K562 (cell line): ENCODE results near the gene DOCK7. TPM values are rescaled to one million over a fixed set of nuclear protein-coding genes. Genes with fewer than 3 reads are reported as not detected.

ENCODE experiments used
- ATAC-seq: fragments of 200-7000 bp; cut with Tn5 transposase; 3 replicates; pipeline ENCODE4 v1.9.1; 2020; ENCODE audit warnings: moderate library complexity
- BruUV-seq: library from RNA; stranded (reverse); fragments of 400-500 nt; replicated peaks from 2 replicates; lab custom pipeline; 2021; lab: Mats Ljungman, UMichigan
- CTCF ChIA-PET: fragments of 300-600 bp; formaldehyde crosslinking; extraction: SDS; loops from one replicate; lab custom pipeline; 2021; ENCODE audit warnings: low intra/inter-chr PET ratio; lab: Yijun Ruan, JAX
- POLR2A ChIA-PET: fragments of 300-600, 350-650 bp; sonication (Branson Sonifier 250); formaldehyde crosslinking; extraction: SDS; loops from one replicate; lab custom pipeline; 2021; ENCODE audit warnings: antibody characterized with exemption, inconsistent platforms; lab: Yijun Ruan, JAX
- DNase-seq, 4 experiments: peaks; one replicate each; pipeline versions ENCODE4 v3.0.0 to v3.0.0-alpha.2; 2011 to 2018; ENCODE audit warnings: low spot score in 3 of 4, mixed read lengths in 3 of 4; ENCODE audit errors: extremely low read depth in 1 of 4
- FAIRE-seq: peaks from 2 replicates; lab custom pipeline; 2011; peaks lifted over from hg19 to GRCh38; lab: Jason Lieb, UNC
- H2AFZ ChIP-seq: 2 replicates; pipeline ENCODE4 v1.6.0; 2011; ENCODE audit warnings: low read depth, low read length, control low read depth, inconsistent platforms
- H3K27ac ChIP-seq: fragments of 200-600 bp; 3 replicates; pipeline ENCODE4 v1.8.0; 2011; ENCODE audit warnings: low read depth, mild to moderate bottlenecking, control low read depth, inconsistent platforms, low read length, moderate library complexity, mixed read lengths; ENCODE audit errors: extremely low read depth
- H3K27me3 ChIP-seq, 2 experiments: fragments of 300-600 bp in 1 of 2; 2 replicates in 1 of 2; 3 replicates in 1 of 2; pipeline versions ENCODE4 v1.6.0 to v1.8.0; 2011; ENCODE audit warnings: inconsistent platforms in 2 of 2, low read length in 2 of 2, mild to moderate bottlenecking in 1 of 2, mixed read lengths in 1 of 2, moderate library complexity in 1 of 2; ENCODE audit not compliant: control insufficient read depth in 2 of 2, insufficient read depth in 2 of 2
- H3K36me3 ChIP-seq: fragments of 300-600 bp; 3 replicates; pipeline ENCODE4 v1.8.0; 2011; ENCODE audit warnings: mild to moderate bottlenecking, low read length, inconsistent platforms; ENCODE audit not compliant: control insufficient read depth, insufficient read depth
- H3K4me1 ChIP-seq, 2 experiments: fragments of 200-600 bp in 1 of 2; replicated peaks in 1 of 2; 2 replicates in 1 of 2; 3 replicates in 1 of 2; pipeline versions ENCODE4 v1.5.1 to v1.8.0; 2011; ENCODE audit warnings: inconsistent platforms in 2 of 2, low read length in 2 of 2, mild to moderate bottlenecking in 1 of 2, mixed read lengths in 1 of 2, moderate library complexity in 1 of 2; ENCODE audit not compliant: control insufficient read depth in 2 of 2, insufficient read depth in 2 of 2
- H3K4me2 ChIP-seq: 2 replicates; pipeline ENCODE4 v1.6.1; 2011; ENCODE audit warnings: low read length, control low read depth, inconsistent platforms, mixed read lengths; ENCODE audit not compliant: insufficient read depth
- H3K4me3 ChIP-seq: fragments of 200-600 bp; sonication (generic), shearing (Covaris generic); 2 replicates; pipeline ENCODE4 v1.5.1; 2016; ENCODE audit warnings: control low read depth, inconsistent platforms
- H3K79me2 ChIP-seq: fragments of 200-600 bp; 3 replicates; pipeline ENCODE4 v1.8.0; 2011; ENCODE audit warnings: low read length, inconsistent platforms; ENCODE audit not compliant: control insufficient read depth, insufficient read depth
- H3K9ac ChIP-seq, 2 experiments: 2 replicates each; pipeline versions ENCODE4 v1.6.0 to v1.6.1; 2011; ENCODE audit warnings: low read depth in 2 of 2, low read length in 2 of 2, control low read depth in 1 of 2, inconsistent platforms in 1 of 2, mild to moderate bottlenecking in 1 of 2, mixed read lengths in 1 of 2; ENCODE audit not compliant: insufficient read depth in 1 of 2
- H3K9me1 ChIP-seq: one replicate; pipeline ENCODE4 v1.6.0; 2011; ENCODE audit warnings: inconsistent platforms, mild to moderate bottlenecking, low read length, moderate library complexity; ENCODE audit not compliant: control insufficient read depth, insufficient read depth
- H3K9me3 ChIP-seq: replicated peaks from 2 replicates; pipeline ENCODE4 v1.5.1; 2011; ENCODE audit warnings: low read depth, low read length, inconsistent platforms; ENCODE audit not compliant: control insufficient read depth, insufficient read depth
- H4K20me1 ChIP-seq: replicated peaks from 2 replicates; pipeline ENCODE4 v1.6.1; 2011; ENCODE audit warnings: low read length, inconsistent platforms, mixed read lengths; ENCODE audit not compliant: control insufficient read depth, insufficient read depth
- ETV1 ChIP-seq: fragments of 450-650 bp; conservative IDR thresholded peaks from 2 replicates; pipeline ENCODE4 v1.6.1; 2016; ENCODE audit warnings: missing genetic modification characterization, control low read depth, low read depth, missing compliant biosample characterization
- ETV6 ChIP-seq, 3 experiments: fragments of 150-350 bp in 1 of 3; sonication (generic) in 1 of 3; formaldehyde crosslinking in 1 of 3; IDR thresholded peaks; 2 replicates each; pipeline versions ENCODE4 v1.6.1 to v1.8.0; 2014 to 2022; ENCODE audit warnings: borderline replicate concordance in 2 of 3, low read depth in 2 of 3, antibody characterized with exemption in 1 of 3, low read length in 1 of 3, mild to moderate bottlenecking in 1 of 3, missing genetic modification reagents in 1 of 3
- FIP1L1 ChIP-seq: fragments of 200-400 bp; formaldehyde crosslinking; IDR thresholded peaks from 2 replicates; pipeline ENCODE4 v1.6.1; 2018; ENCODE audit warnings: mild to moderate bottlenecking, low read depth, low read length; ENCODE audit not compliant: poor library complexity, severe bottlenecking
- FOXJ3 ChIP-seq: sonication (generic); formaldehyde crosslinking; IDR thresholded peaks from 2 replicates; pipeline ENCODE4 v1.4.0; 2020; ENCODE audit warnings: mild to moderate bottlenecking, missing genetic modification reagents
- MYC ChIP-seq, 2 experiments: fragments of 250-450 bp in 1 of 2; sonication (Bioruptor Pico) in 1 of 2; IDR thresholded peaks; 2 replicates each; pipeline versions ENCODE4 v1.5.1 to v1.6.1; 2012 to 2021; ENCODE audit warnings: low read depth in 2 of 2, borderline replicate concordance in 1 of 2, improper control_type of control experiment in 1 of 2, low read length in 1 of 2, mild to moderate bottlenecking in 1 of 2, moderate library complexity in 1 of 2
- NFRKB ChIP-seq: fragments of 450-650 bp; IDR thresholded peaks from 2 replicates; pipeline ENCODE4 v1.6.1; 2016; ENCODE audit warnings: low read depth
- OTX1 ChIP-seq: fragments of 450-650 bp; formaldehyde crosslinking; IDR thresholded peaks from 2 replicates; pipeline ENCODE4 v1.4.0; 2022; ENCODE audit warnings: mild to moderate bottlenecking
- PYGO2 ChIP-seq: fragments of 450-650 bp; IDR thresholded peaks from 2 replicates; pipeline ENCODE4 v1.6.1; 2016; ENCODE audit warnings: mild to moderate bottlenecking, missing genetic modification characterization, moderate library complexity, missing compliant biosample characterization
- TAF9B ChIP-seq: fragments of 450-650 bp; IDR thresholded peaks from 2 replicates; pipeline ENCODE4 v1.6.1; 2018; ENCODE audit warnings: mild to moderate bottlenecking; ENCODE audit not compliant: partially characterized antibody
- TEAD2 ChIP-seq: fragments of 450-650 bp; IDR thresholded peaks from 2 replicates; pipeline ENCODE4 v1.6.1; 2016; ENCODE audit warnings: missing genetic modification characterization, control low read depth, missing compliant biosample characterization
- ZNF398 ChIP-seq: fragments of 250-450 bp; sonication (Bioruptor Pico); IDR thresholded peaks from 2 replicates; pipeline ENCODE4 v1.8.0; 2021; ENCODE audit warnings: moderate library complexity, mild to moderate bottlenecking, inconsistent platforms
- ZNF583 ChIP-seq: fragments of 250-450 bp; sonication (Bioruptor Pico); IDR thresholded peaks from 2 replicates; pipeline ENCODE4 v1.4.0; 2020
- WGBS: fragments of 100-300 bp; shearing (Covaris generic); methylation state at CpG from one replicate; pipeline ENCODE4 v1.1.6; 2016; ENCODE audit warnings: low coverage, mixed read lengths; ENCODE audit not compliant: insufficient coverage; ENCODE audit errors: missing lambda C conversion rate; 5-methylcytosine and 5-hydroxymethylcytosine counted together
- in situ Hi-C: fragments of 300-500 bp; cut with MboI; formaldehyde crosslinking; loops from 4 replicates; pipeline ENCODE4 v1.15.0; 2018; ENCODE audit warnings: inconsistent platforms, mixed read lengths
- intact Hi-C: fragments of 100-400 bp; cut with micrococcal nuclease; formaldehyde crosslinking; loops from 2 replicates; pipeline ENCODE4 v1.14.2; 2022
- polyA plus RNA-seq, 8 experiments: library from polyadenylated mRNA; depleted of rRNA in 4 of 8; stranded (reverse) in 5 of 8; unstranded in 3 of 8; fragments of >200 nt; fragmentation: Nextera tagmentation in 2 of 8; fragmentation: Illumina TruSeq in 1 of 8; extraction: Ambion mirVana in 2 of 8; extraction: Trizol in 1 of 8; gene quantifications; 2 replicates each; pipeline versions ENCODE4 v1.2.1 to v1.2.3, GENCODE V29; 2011 to 2014; ENCODE audit warnings: inconsistent platforms in 1 of 8, missing spikeins in 1 of 8
- total RNA-seq, 7 experiments: library from RNA; depleted of rRNA in 6 of 7; stranded (reverse); fragments of >200 nt in 6 of 7; fragmentation: Illumina TruSeq in 2 of 7; extraction: Trizol in 2 of 7; gene quantifications; 2 replicates each; pipeline versions ENCODE4 v1.2.1 to v1.2.3, GENCODE V29; 2011 to 2021; ENCODE audit warnings: low replicate concordance in 1 of 7

DOCK7 gene
- total and polyA plus RNA-seq, 9 of the 15 experiments (the other 6 are each of a cell fraction or from before 2014, with no cell fraction given): 4.9 to 35.1 (median 12.6) TPM

GRCh38 chr1:62590255-62590969 is 97.8 kb downstream of the DOCK7 start:
- Histone ChIP-seq H3K4me1 (no peaks in the 10 kb centered on the region), H3K79me2 (no peaks in the 10 kb centered on the region), H3K9me3 (no peaks in the 10 kb centered on the region), H3K4me2 (no peak overlapping the region), H3K36me3 (no peaks in the 10 kb centered on the region), H3K9ac (no peak overlapping the region), H3K27me3 (no peaks in the 10 kb centered on the region), H3K4me3 (no peak overlapping the region), H2AFZ (no peak overlapping the region), H4K20me1 (no peaks in the 10 kb centered on the region), H3K27ac (no peak overlapping the region), H3K9me1 (no peaks in the 10 kb centered on the region)
- ChIA-PET CTCF (no interaction called here), POLR2A (interaction anchor here (0.9 to 1.0 kb wide), 2 partner anchors 13 to 61 kb away, joined by 3 to 4 read pairs; no protein-coding TSS in a partner anchor)
- WGBS: 38% methylated on average over 4 of the region's 4 CpGs
- ATAC-seq (no peak), DNase-seq (no peak), FAIRE-seq (no peak)
- BruUV-seq: no TSS peak
- TF ChIP-seq ZNF398 (CRISPR knock-in tag): no peak
- in situ Hi-C loops (no loop called here), intact Hi-C loops (no loop called here)

- POLR2A ChIA-PET: interaction anchor here (1.0 kb wide), 1 partner anchor 60 kb away, joined by 4 read pairs; no protein-coding TSS in a partner anchor
- CTCF ChIA-PET: no interaction called here
- TF ChIP-seq TEAD2 (tag) (no peak), FIP1L1 (no peak), FOXJ3 (CRISPR knock-in tag) (no peak), PYGO2 (tag) (no peak), ZNF583 (CRISPR knock-in tag) (no peak), MYC (IDR thresholded peaks at IDR 0.05; ENCODE audit: low read depth, low read length) (no peak), MYC (CRISPR knock-in tag; IDR thresholded peaks at IDR 0.05; ENCODE audit: borderline replicate concordance, low read depth) (no peak), OTX1 (CRISPR knock-in tag) (no peak), TAF9B (no peak), ETV1 (tag) (no peak), ETV6 (IDR thresholded peaks at IDR 0.05; ENCODE audit: borderline replicate concordance in 1 of 2, low read depth in 2 of 2, low read length in 1 of 2) (no peak), ETV6 (CRISPR knock-in tag; IDR thresholded peaks at IDR 0.05; ENCODE audit: borderline replicate concordance) (no peak), NFRKB (no peak)
These were observed 98.9 kb downstream of the DOCK7 start for GRCh38 chr1:62589321-62589720.

More at GRCh38 chr1:62589321-62589720, 98.9 kb downstream of the DOCK7 start:
- no peak overlapping the region for H3K27ac ChIP-seq
- DNase-seq (no peak), ATAC-seq (no peak), FAIRE-seq (no peak)
- intact Hi-C loops: no loop called here
- H4K20me1 ChIP-seq: no peaks in the 10 kb centered on the region
- H3K9me3 ChIP-seq: no peaks in the 10 kb centered on the region
- H3K9ac ChIP-seq: no peak overlapping the region
- 10% methylated on average over 3 of the region's 3 CpGs for WGBS
- no TSS peak for BruUV-seq
- H3K4me1 ChIP-seq: no peaks in the 10 kb centered on the region
- no peaks in the 10 kb centered on the region; the same call in 2 of the 3 replicates for H3K36me3 ChIP-seq
- H3K27me3 ChIP-seq: no peaks in the 10 kb centered on the region
- no peaks in the 10 kb centered on the region for H3K79me2 ChIP-seq
- H3K4me2 ChIP-seq: no peak overlapping the region
- no peak overlapping the region for H3K4me3 ChIP-seq
- in situ Hi-C loops: no loop called here
- H3K9me1 ChIP-seq: no peaks in the 10 kb centered on the region
- H2AFZ ChIP-seq: no peak overlapping the region
